Neural crest cell (in vitro differentiated cells): ENCODE results near the gene NME5. TPM values are rescaled to one million over a fixed set of nuclear protein-coding genes. Genes with fewer than 3 reads are reported as not detected.

Experiments
- DNase-seq: peaks from one replicate; pipeline ENCODE4 v3.0.0; 2021; ENCODE audit warnings: low read depth, mixed read lengths, low spot score
- H3K27ac Mint-ChIP-seq: one replicate; pipeline ENCODE4 v1.8.0; 2021; ENCODE audit warnings: mild to moderate bottlenecking, mixed read lengths; ENCODE audit not compliant: unreplicated experiment
- H3K27me3 Mint-ChIP-seq: 2 replicates; pipeline ENCODE4 v1.8.0; 2021; ENCODE audit warnings: low read depth, mild to moderate bottlenecking, mixed read lengths
- H3K36me3 Mint-ChIP-seq: 2 replicates; pipeline ENCODE4 v1.8.0; 2021; ENCODE audit warnings: low read depth, mild to moderate bottlenecking, mixed read lengths
- H3K4me1 Mint-ChIP-seq: 2 replicates; pipeline ENCODE4 v1.8.0; 2021; ENCODE audit warnings: mixed read lengths
- H3K4me3 Mint-ChIP-seq: one replicate; pipeline ENCODE4 v1.8.0; 2021; ENCODE audit warnings: mild to moderate bottlenecking, mixed read lengths
- H3K9me3 Mint-ChIP-seq: 2 replicates; pipeline ENCODE4 v1.8.0; 2021; ENCODE audit warnings: mixed read lengths
- total RNA-seq: library from RNA; stranded (reverse); gene quantifications from 2 replicates; pipeline ENCODE4 v1.2.1, GENCODE V29; 2021
- TF ChIP-seq, protein P1 (sequence below): fragments of 200-600 bp; sonication (generic); conservative IDR thresholded peaks from 2 replicates; pipeline ENCODE4 v1.5.0; 2021; ENCODE audit warnings: antibody characterized with exemption, mild to moderate bottlenecking

NME5 gene
- total RNA-seq, 1 donor from 2014 or later, result 6.3 TPM

DNA sequence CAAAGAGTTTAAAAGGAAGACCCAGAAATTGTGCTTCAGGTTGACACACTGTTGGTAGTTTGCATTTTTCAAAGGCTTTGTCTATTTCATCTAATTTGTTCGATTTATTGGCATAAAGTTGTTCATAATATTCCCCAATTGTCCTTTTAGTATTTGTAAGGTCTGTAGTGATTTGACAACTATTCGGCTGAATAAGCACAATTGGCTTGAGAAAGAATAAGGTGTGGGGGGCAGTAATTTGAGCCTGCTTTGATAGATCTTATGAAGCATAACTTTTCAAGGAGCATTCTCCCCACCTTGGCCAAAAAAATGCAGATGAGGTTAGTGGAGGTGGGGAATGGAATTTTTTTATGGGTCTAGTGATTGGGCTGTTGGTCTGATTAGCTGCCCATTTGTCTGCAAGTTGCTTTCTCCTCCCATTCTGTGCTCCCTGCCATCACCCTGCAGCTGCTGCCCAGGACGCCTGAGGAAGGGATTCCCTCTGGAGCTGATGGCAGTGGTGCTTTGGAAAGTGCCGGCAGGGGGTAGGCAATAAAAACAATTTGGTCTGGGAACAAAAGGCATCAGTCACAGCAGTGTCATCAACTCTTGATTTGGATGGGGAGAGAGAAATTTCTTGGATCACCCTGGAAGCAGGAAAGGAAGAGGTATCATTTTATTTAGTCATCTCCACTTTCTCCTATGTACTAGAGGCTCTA, 28.8 kb downstream of the NME5 start:
- no peak for DNase-seq
- TF ChIP-seq, protein P1, sequence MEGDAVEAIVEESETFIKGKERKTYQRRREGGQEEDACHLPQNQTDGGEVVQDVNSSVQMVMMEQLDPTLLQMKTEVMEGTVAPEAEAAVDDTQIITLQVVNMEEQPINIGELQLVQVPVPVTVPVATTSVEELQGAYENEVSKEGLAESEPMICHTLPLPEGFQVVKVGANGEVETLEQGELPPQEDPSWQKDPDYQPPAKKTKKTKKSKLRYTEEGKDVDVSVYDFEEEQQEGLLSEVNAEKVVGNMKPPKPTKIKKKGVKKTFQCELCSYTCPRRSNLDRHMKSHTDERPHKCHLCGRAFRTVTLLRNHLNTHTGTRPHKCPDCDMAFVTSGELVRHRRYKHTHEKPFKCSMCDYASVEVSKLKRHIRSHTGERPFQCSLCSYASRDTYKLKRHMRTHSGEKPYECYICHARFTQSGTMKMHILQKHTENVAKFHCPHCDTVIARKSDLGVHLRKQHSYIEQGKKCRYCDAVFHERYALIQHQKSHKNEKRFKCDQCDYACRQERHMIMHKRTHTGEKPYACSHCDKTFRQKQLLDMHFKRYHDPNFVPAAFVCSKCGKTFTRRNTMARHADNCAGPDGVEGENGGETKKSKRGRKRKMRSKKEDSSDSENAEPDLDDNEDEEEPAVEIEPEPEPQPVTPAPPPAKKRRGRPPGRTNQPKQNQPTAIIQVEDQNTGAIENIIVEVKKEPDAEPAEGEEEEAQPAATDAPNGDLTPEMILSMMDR, result no peak
- Mint-ChIP-seq H3K9me3 (no peaks in the 10 kb centered on the region), H3K4me1 (peaks cover 11% of the 10 kb centered on the region), H3K4me3 (no peak overlapping the region), H3K36me3 (no peaks in the 10 kb centered on the region), H3K27me3 (peaks cover 7% of the 10 kb centered on the region), H3K27ac (no peak overlapping the region)

GRCh38 chr5:138109463-138110265, 29.6 kb downstream of the NME5 start:
- TF ChIP-seq, protein P1, result no peak
- Mint-ChIP-seq H3K36me3 (no peaks in the 10 kb centered on the region), H3K27me3 (peaks cover 7% of the 10 kb centered on the region), H3K9me3 (no peaks in the 10 kb centered on the region), H3K27ac (no peak overlapping the region), H3K4me1 (peaks cover 11% of the 10 kb centered on the region), H3K4me3 (no peak overlapping the region)
- no peak for DNase-seq

DNA sequence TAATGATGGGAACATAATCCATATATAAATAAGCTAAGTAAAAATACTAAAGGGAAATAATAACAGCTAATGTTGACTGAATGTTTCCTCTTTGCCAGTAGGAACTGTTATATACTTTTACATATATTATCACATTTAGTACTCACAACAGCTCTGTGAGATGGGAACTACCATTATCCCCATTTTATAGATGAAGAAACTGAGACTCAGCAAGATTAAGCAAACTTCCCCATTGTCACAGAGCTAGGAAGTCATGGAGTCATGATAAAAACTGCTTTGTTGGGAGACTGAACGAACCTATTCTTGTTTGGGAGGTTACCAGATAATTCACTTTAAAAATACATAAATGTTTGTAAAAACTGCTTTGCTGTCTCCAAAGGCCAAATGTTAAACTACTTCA, 32.0 kb downstream of the NME5 start:
- H3K36me3 Mint-ChIP-seq, result no peaks in the 10 kb centered on the region
- peaks cover 11% of the 10 kb centered on the region for H3K4me1 Mint-ChIP-seq
- no peak overlapping the region for H3K4me3 Mint-ChIP-seq
- TF ChIP-seq, protein P1, result no peak
- H3K27me3 Mint-ChIP-seq, result peaks cover 19% of the 10 kb centered on the region
- DNase-seq, result no peak
- no peak overlapping the region for H3K27ac Mint-ChIP-seq
- H3K9me3 Mint-ChIP-seq, result no peaks in the 10 kb centered on the region

GRCh38 chr5:138105709-138106108, 33.5 kb downstream of the NME5 start:
- Mint-ChIP-seq H3K36me3 (no peaks in the 10 kb centered on the region), H3K4me1 (peaks cover 9% of the 10 kb centered on the region), H3K4me3 (no peak overlapping the region), H3K27me3 (peaks cover 23% of the 10 kb centered on the region), H3K9me3 (no peaks in the 10 kb centered on the region), H3K27ac (no peak overlapping the region)
- TF ChIP-seq, protein P1, result no peak
- no peak for DNase-seq

DNA sequence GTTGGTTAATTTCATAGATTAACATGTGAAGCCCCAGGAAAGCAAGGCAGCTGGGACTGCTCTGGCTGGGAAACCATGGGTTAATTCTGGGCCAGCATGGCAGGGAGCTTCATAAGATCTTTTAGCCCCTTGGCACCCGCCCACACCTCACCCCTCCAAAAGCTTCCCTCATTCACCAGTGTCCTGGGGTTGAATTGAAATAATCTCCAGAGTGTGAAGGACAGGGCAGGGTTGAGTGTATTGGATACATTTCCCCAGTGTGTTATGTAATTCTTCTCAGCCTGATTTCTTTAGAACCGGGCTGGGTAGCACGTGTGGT, 36.0 kb downstream of the NME5 start:
- TF ChIP-seq, protein P1, result no peak
- Mint-ChIP-seq H3K4me1 (no peaks in the 10 kb centered on the region), H3K36me3 (no peaks in the 10 kb centered on the region), H3K27me3 (peaks cover 22% of the 10 kb centered on the region), H3K4me3 (no peak overlapping the region), H3K9me3 (no peaks in the 10 kb centered on the region), H3K27ac (no peak overlapping the region)
- no peak for DNase-seq
